Effector memory CD4-positive, alpha-beta T cell (primary cell): ENCODE data around the gene MAPK12.

Experiments
- DNase-seq, 3 donors: peaks; one replicate each; pipeline ENCODE4 v3.0.0-alpha.2; 2020
- H3K27ac ChIP-seq: 2 replicates; pipeline ENCODE4 v1.7.0; 2013; ENCODE audit warnings: mild to moderate bottlenecking, low read length, moderate library complexity; ENCODE audit not compliant: insufficient read depth, poor library complexity, severe bottlenecking
- H3K27me3 ChIP-seq: replicated peaks from 2 replicates; pipeline ENCODE4 v1.7.0; 2013; ENCODE audit warnings: mild to moderate bottlenecking, low read length; ENCODE audit not compliant: insufficient read depth, control insufficient read depth, poor library complexity, severe bottlenecking
- H3K36me3 ChIP-seq: 2 replicates; pipeline ENCODE4 v1.7.0; 2013; ENCODE audit warnings: mild to moderate bottlenecking, low read length, moderate library complexity; ENCODE audit not compliant: control insufficient read depth, insufficient read depth
- H3K4me1 ChIP-seq: 2 replicates; pipeline ENCODE4 v1.7.0; 2013; ENCODE audit warnings: low read length, mild to moderate bottlenecking; ENCODE audit not compliant: control insufficient read depth, insufficient read depth, poor library complexity, severe bottlenecking
- H3K4me3 ChIP-seq: 2 replicates; pipeline ENCODE4 v1.7.0; 2013; ENCODE audit warnings: low read length, low read depth, mild to moderate bottlenecking; ENCODE audit not compliant: insufficient read depth, poor library complexity, severe bottlenecking
- H3K9me3 ChIP-seq: 2 replicates; pipeline ENCODE4 v1.7.0; 2013; ENCODE audit warnings: mild to moderate bottlenecking, low read length, moderate library complexity; ENCODE audit not compliant: control insufficient read depth

The MAPK12 gene

DNA sequence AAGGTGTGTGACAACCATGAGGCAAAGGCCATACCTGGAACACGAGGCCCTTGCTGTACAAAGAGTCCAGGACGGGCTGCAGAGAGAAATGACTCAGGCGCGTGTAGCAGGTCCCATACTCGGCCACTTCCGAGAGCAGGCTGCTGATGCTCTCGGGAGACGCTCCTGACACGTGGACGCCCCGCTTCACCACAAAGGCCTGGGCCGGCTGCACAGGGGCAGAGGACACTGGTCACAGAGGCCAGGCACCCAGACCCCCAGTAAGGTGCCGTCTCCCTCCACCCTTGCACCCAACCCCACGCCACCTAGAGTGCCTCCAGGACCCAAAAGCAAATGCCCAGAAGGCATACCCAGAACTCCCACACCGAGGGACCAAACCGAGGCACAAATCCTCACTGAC lies 32.1 kb downstream of the MAPK12 start:
- no peaks in the 10 kb centered on the region for H3K9me3 ChIP-seq
- DNase-seq = no peak
- peaks cover 37% of the 10 kb centered on the region for H3K36me3 ChIP-seq
- no peak overlapping the region for H3K4me3 ChIP-seq
- no peaks in the 10 kb centered on the region for H3K4me1 ChIP-seq
- H3K27me3 ChIP-seq = no peaks in the 10 kb centered on the region
- no peak overlapping the region for H3K27ac ChIP-seq

DNA sequence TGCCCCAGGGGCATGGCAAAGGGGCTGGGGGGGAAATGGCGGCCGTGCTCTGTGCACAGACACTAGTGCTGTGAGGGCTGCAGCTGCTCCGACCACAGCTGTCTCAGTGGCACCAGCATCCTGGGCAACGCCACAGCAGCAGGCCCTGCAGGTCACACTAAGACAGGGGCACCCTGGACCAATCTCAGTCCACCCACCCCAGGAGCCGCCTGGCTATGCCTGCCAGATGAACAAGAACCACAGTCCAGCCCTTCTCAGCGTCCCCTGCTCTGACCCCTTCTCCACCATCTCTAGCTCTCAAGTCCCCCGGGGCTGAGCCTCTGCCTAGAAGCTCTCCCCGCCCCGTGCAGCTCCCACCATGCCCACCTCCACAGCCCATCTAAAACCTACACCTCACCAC lies 33.1 kb downstream of the MAPK12 start:
- H3K9me3 ChIP-seq = no peaks in the 10 kb centered on the region
- H3K27me3 ChIP-seq = no peaks in the 10 kb centered on the region
- H3K36me3 ChIP-seq = peaks cover 46% of the 10 kb centered on the region
- H3K27ac ChIP-seq = no peak overlapping the region
- no peak overlapping the region for H3K4me3 ChIP-seq
- no peaks in the 10 kb centered on the region for H3K4me1 ChIP-seq
- DNase-seq = no peak

DNA sequence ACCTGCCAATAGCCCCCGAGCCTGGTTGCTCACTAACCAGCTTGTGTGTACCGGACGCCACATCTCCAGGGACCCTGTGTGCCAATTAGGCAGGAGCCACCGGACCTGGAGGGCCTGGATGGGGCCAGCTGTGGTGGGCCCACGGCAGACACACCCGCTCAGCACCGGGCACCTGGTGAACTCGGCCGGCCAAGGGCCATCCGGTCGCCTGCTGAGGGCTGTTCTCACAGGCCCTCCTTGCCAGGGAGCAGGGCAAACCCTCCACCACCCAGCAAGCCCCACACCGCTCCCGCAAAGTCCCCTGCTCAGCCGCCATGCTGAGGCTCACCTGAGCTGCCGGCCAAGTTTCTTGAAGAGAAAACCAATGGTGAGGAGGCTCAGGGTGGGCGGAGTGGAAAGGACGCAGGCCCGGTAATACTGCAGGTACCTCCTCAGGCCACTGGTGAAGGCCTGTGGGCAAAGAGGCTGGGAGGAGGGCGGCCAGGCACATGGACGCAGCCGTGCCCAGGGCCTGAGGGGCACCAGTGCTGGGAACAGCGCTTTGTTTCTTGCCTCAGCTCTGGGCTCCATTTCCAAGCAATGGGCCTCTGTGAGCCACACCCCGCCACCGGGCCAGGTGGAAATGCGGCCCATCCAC lies 33.8 kb downstream of the MAPK12 start:
- Histone ChIP-seq H3K27me3 (no peaks in the 10 kb centered on the region), H3K4me1 (no peaks in the 10 kb centered on the region), H3K27ac (no peak overlapping the region), H3K36me3 (peaks cover 48% of the 10 kb centered on the region), H3K4me3 (no peak overlapping the region), H3K9me3 (no peaks in the 10 kb centered on the region)
- no peak for DNase-seq

DNA sequence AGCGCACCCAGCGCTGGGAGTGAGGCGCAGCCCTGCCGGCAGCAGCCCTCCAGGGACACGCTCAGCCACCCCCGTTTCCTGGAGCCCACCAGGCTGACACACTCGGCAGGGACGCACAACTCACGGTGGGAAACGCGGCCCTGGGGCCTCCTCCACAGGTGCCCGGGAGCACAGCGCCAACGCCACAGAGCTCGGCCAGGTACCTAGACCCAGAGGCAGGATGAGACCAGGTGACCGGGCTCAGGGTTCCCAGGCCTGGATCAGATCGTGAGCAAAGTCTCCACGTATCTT lies 34.7 kb downstream of the MAPK12 start:
- no peaks in the 10 kb centered on the region for H3K4me1 ChIP-seq
- DNase-seq = no peak
- no peaks in the 10 kb centered on the region for H3K9me3 ChIP-seq
- H3K36me3 ChIP-seq = peaks cover 56% of the 10 kb centered on the region
- no peak overlapping the region for H3K27ac ChIP-seq
- no peak overlapping the region for H3K4me3 ChIP-seq
- no peaks in the 10 kb centered on the region for H3K27me3 ChIP-seq

DNA sequence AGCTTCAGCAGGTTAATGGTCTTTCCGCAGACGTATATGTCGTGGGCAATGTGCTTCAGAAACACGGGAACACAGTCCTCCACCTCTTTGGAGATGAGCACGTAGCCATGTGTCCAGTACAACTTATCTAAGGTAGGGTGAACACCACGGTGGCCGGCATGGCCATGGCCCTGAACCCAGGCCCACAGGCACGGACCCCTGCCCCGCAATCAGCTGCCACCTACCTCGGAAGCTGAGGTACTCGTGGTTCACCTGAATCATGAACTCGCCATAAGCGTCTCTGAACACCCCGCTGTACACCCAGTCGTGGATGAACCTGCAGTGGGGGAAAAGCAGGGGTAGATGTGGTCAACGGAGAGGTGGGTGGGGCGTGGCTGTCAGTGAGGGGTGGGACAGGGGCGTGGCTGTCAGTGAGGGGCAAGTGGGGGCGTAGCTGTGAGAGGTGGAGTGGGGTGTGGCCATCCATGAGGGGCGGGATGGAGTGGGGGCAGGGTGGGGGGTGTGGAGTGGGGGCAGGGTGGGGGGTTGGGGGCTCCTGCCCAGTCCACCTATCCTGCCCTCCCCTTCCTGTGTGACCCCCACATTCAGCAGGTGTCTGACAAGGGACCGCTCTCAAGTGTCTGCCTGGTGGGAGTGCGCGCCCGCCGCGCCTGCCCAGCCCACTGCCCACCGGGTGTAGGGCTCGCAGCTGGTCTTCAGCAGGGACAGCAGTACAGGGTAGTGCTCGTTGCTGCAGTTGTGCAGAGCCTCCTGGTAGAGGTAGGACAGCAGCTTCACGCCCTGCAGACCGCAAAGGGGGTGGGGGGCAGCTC lies 35.2 kb downstream of the MAPK12 start:
- Histone ChIP-seq H3K9me3 (no peaks in the 10 kb centered on the region), H3K27ac (no peak overlapping the region), H3K4me1 (no peaks in the 10 kb centered on the region), H3K4me3 (no peak overlapping the region), H3K27me3 (no peaks in the 10 kb centered on the region), H3K36me3 (peaks cover 61% of the 10 kb centered on the region)
- DNase-seq = no peak

DNA sequence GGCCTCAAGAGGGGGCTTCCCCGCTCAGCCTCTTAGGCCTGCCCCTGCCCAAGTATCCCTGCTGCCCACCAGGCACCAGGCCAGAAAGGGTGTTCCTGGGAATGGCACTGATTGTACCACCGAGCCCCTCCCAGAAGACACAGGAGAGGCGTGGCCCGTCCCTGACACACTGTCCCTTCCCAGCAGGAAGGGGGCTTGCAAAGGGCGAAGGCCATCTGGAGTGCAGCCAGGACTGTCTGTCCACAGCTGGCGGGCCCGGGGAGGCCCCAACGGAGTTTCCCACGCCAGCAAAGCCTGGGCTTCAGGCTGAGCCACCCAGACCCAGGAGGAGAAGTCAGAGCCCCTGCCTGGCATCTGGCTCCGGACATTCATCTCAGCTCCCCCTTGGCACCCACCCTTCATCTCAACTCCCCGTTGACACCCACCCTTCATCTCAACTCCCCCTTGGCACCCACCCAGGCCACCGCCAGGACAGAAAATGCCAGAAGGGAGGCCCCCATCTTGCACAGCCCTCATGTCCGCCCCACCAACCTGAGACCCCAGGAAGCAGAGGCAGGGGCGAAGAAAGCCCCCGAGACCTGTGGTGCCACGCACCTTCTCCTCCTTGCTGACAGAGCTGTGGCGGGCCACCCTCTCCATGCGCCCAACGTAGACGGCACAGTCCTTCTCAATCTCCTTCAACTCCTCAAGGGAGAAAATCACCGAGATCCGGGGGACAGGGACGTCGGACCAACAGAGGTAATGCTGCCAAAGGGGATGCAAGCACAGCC lies 36.1 kb downstream of the MAPK12 start:
- Histone ChIP-seq H3K9me3 (no peaks in the 10 kb centered on the region), H3K27me3 (no peaks in the 10 kb centered on the region), H3K4me1 (no peaks in the 10 kb centered on the region), H3K4me3 (no peak overlapping the region), H3K36me3 (peaks cover 70% of the 10 kb centered on the region), H3K27ac (no peak overlapping the region)
- no peak for DNase-seq

DNA sequence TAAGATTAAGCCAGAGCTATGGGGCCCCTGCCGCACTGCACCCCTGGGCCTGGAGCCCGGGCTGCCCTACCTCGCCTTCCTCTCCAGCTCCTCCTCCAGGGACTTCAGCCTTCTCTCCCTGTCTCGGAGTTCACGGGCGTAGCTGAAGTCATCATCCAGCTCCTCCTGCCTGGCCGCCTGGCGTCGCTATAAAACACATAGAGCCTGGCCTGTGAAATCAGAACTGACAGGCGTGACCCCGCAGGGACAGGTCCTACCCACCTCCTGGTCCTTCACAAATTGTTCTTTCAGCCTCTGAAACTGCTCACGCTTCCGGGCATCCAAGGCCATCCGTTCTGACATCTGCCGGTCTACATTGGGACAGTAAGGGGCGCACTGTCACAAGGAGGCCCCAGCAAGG lies 37.4 kb downstream of the MAPK12 start:
- H3K4me1 ChIP-seq = no peaks in the 10 kb centered on the region
- no peak for DNase-seq
- no peaks in the 10 kb centered on the region for H3K27me3 ChIP-seq
- H3K36me3 ChIP-seq = peaks cover 72% of the 10 kb centered on the region
- no peak overlapping the region for H3K4me3 ChIP-seq
- no peaks in the 10 kb centered on the region for H3K9me3 ChIP-seq
- no peak overlapping the region for H3K27ac ChIP-seq

DNA sequence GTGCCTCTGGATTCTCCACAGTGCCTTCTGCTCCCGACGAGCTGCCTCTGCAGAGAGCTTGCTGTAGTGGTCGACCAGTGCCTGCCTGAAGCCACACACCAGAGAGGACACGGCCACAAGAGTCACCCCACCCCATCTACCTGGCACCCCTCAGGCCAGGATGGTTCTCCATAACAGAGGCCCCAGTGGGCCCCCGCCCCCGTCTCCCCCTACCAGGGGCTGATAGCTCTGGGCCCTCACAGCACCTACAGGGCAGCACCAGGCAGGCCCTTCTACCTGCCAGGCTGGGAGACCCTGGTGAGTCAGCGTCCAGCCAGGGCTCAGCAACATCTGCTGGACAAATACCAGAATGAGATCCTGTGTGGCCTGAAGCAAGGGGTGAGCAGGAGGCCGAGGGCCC lies 39.0 kb downstream of the MAPK12 start:
- no peak for DNase-seq
- no peak overlapping the region for H3K27ac ChIP-seq
- H3K4me3 ChIP-seq = no peak overlapping the region
- no peaks in the 10 kb centered on the region for H3K9me3 ChIP-seq
- no peaks in the 10 kb centered on the region for H3K4me1 ChIP-seq
- H3K36me3 ChIP-seq = peaks cover 78% of the 10 kb centered on the region
- H3K27me3 ChIP-seq = no peaks in the 10 kb centered on the region

DNA sequence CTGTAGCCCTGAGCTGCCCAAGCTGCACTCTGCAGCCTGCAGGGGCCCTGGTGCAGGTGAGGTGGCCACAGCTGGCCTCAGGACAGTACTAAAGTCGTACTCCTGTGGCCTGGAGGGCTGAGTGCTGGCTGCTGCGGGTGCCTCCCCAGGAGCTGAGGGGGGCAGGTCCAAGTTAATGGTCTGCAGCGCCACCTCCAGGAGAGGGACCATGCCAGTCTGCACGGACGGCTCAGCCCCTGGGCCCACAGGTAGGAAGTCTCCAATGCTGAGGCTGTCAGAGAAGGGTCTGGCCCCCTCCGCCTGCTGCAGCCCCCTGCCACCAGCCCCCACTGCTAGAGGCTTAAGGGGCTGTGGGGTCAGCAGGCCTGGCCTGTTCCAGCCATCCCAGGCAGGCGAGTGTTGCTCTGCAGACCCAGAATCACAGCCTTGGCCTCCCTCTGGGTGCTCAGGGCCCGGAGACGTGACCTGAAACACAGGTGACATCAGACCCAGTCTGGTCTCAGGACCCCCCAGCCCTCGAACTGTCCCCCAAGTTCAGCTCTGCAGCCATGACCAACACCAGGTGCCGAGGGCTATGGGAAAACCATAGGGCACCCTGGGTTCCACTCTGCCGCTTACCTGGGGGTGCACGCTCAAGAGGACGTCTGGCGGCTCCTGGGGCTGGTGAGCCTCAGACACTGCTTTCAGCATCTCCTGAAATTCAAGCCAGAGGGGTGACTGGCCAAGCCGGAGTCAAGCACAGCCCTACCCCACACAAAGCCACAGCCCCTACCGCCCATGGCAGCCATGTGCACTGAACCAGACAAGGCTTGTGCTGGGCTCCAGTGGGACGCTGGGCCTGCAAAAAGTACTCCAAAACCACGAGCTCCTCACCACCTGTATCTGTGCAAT lies 39.8 kb downstream of the MAPK12 start:
- Histone ChIP-seq H3K27me3 (no peaks in the 10 kb centered on the region), H3K4me3 (no peak overlapping the region), H3K9me3 (no peaks in the 10 kb centered on the region), H3K4me1 (no peaks in the 10 kb centered on the region), H3K27ac (no peak overlapping the region), H3K36me3 (peaks cover 87% of the 10 kb centered on the region)
- no peak for DNase-seq
